ENCODE measurements around the gene USP14.
"Not testable (repeated sequence)": the region's sequence is repeated elsewhere in the genome, so short reads cannot be mapped to it uniquely, and the experiment has no call there.

Gene USP14

GRCh38 chr18:135045-135444 lies 23.3 kb upstream of the USP14 start:
- TF ChIP-seq CTCF (IDR thresholded peaks at IDR 0.05; ENCODE audit: low read depth, low read length) (no peak), MAX (IDR thresholded peaks at IDR 0.05; ENCODE audit: low read depth, low read length) (no peak), MYC (IDR thresholded peaks at IDR 0.05; ENCODE audit: low read depth, low read length) (no peak), POLR2A (IDR thresholded peaks at IDR 0.05; ENCODE audit: extremely low read depth, insufficient read length) (no peak)
- H3K4me3 ChIP-seq (ENCODE audit: low read depth, low read length) = no peak overlapping the region
- DNase-seq (ENCODE audit: low read depth) = no peak

- H3K4me3 ChIP-seq (ENCODE audit: low read depth, low read length) = no peak overlapping the region
- DNase-seq (ENCODE audit: low read depth) = no peak
- TF ChIP-seq POLR2A (IDR thresholded peaks at IDR 0.05; ENCODE audit: extremely low read depth, insufficient read length) = no peak
- TF ChIP-seq MAX (IDR thresholded peaks at IDR 0.05; ENCODE audit: low read depth, low read length) = no peak
- no peak for TF ChIP-seq MYC (IDR thresholded peaks at IDR 0.05; ENCODE audit: low read depth, low read length)
- TF ChIP-seq CTCF (IDR thresholded peaks at IDR 0.05; ENCODE audit: low read depth, low read length) = no peak
These were observed 21.9 kb upstream of the USP14 start for GRCh38 chr18:136433-136832.

GRCh38 chr18:137327-137726 lies 21.0 kb upstream of the USP14 start:
- no peak for DNase-seq (ENCODE audit: low read depth)
- TF ChIP-seq POLR2A (IDR thresholded peaks at IDR 0.05; ENCODE audit: extremely low read depth, insufficient read length) (no peak), MYC (IDR thresholded peaks at IDR 0.05; ENCODE audit: low read depth, low read length) (no peak), CTCF (IDR thresholded peaks at IDR 0.05; ENCODE audit: low read depth, low read length) (no peak), MAX (IDR thresholded peaks at IDR 0.05; ENCODE audit: low read depth, low read length) (no peak)
- H3K4me3 ChIP-seq (ENCODE audit: low read depth, low read length) = no peak overlapping the region

- no peak for TF ChIP-seq MYC (IDR thresholded peaks at IDR 0.05; ENCODE audit: low read depth, low read length)
- no peak for DNase-seq (ENCODE audit: low read depth)
- H3K4me3 ChIP-seq (ENCODE audit: low read depth, low read length) = no peak overlapping the region
These were observed 17.6 kb upstream of the USP14 start for GRCh38 chr18:140670-141266.

- not testable (repeated sequence) for H3K4me3 ChIP-seq (ENCODE audit: low read depth, low read length); DNase-seq (ENCODE audit: low read depth)
These were observed 15.6 kb upstream of the USP14 start for GRCh38 chr18:142624-143296.

- no peak overlapping the region for H3K4me3 ChIP-seq (ENCODE audit: low read depth, low read length)
- no peak for DNase-seq (ENCODE audit: low read depth)
- no peak for TF ChIP-seq CTCF (IDR thresholded peaks at IDR 0.05; ENCODE audit: low read depth, low read length)
- TF ChIP-seq MAX (IDR thresholded peaks at IDR 0.05; ENCODE audit: low read depth, low read length) = no peak
- no peak for TF ChIP-seq POLR2A (IDR thresholded peaks at IDR 0.05; ENCODE audit: extremely low read depth, insufficient read length)
- no peak for TF ChIP-seq MYC (IDR thresholded peaks at IDR 0.05; ENCODE audit: low read depth, low read length)
These were observed 9.5 kb upstream of the USP14 start for GRCh38 chr18:148841-149240.

- no peak for DNase-seq (ENCODE audit: low read depth)
- no peak overlapping the region for H3K4me3 ChIP-seq (ENCODE audit: low read depth, low read length)
- no peak for TF ChIP-seq POLR2A (IDR thresholded peaks at IDR 0.05; ENCODE audit: extremely low read depth, insufficient read length)
- no peak for TF ChIP-seq CTCF (IDR thresholded peaks at IDR 0.05; ENCODE audit: low read depth, low read length)
- no peak for TF ChIP-seq MAX (IDR thresholded peaks at IDR 0.05; ENCODE audit: low read depth, low read length)
- no peak for TF ChIP-seq MYC (IDR thresholded peaks at IDR 0.05; ENCODE audit: low read depth, low read length)
These were observed 4.2 kb upstream of the USP14 start for GRCh38 chr18:154151-154550.
